ENCODE data around the gene TTC7B. TPM values are rescaled to one million over a fixed set of nuclear protein-coding genes. Genes with fewer than 3 reads are reported as not detected.

TTC7B gene
- total and polyA plus RNA-seq, 2 donors (not counting 3 experiments of a cell fraction or from before 2014, with no cell fraction given): 46.8 to 76.5 TPM

- H3K27ac ChIP-seq (ENCODE audit: insufficient read depth, low read depth, low read length): no peak overlapping the region
- ChIA-PET CTCF (interaction anchor here (0.8 to 1.1 kb wide), 2 partner anchors 147 to 150 kb away, joined by 4 read pairs; no protein-coding TSS in a partner anchor), POLR2A (no interaction called here)
- intact Hi-C loops (cut with micrococcal nuclease): no loop called here
- BruUV-seq (replicated peaks): no TSS peak
- H3K9me3 ChIP-seq (replicated peaks; ENCODE audit: control insufficient read depth, insufficient read depth, low read length): no peaks in the 10 kb centered on the region
- no peaks in the 10 kb centered on the region for H4K20me1 ChIP-seq (replicated peaks; ENCODE audit: control insufficient read depth, extremely low read depth, insufficient read depth, low read length)
- dilution Hi-C loops (cut with MboI; ENCODE audit: extremely low pct_ligation_motif_present, low sequenced_read_pairs): no loop called here
- no peak overlapping the region for H3K4me2 ChIP-seq (ENCODE audit: insufficient read depth, low read length)
- no peaks in the 10 kb centered on the region for H3K4me1 ChIP-seq (ENCODE audit: control insufficient read depth, extremely low read depth, insufficient read depth, low read length)
- H3K9ac ChIP-seq (replicated peaks; ENCODE audit: extremely low read depth, insufficient read depth, low read length): no peak overlapping the region
- H3K36me3 ChIP-seq (ENCODE audit: control insufficient read depth in 2 of 2, extremely low read depth in 1 of 2, insufficient read depth in 2 of 2, low read length in 2 of 2): no peaks in the 10 kb centered on the region
- FAIRE-seq (no peak), DNase-seq (ENCODE audit: low read depth, low spot score) (no peak)
- no peak for TF ChIP-seq EZH2 (IDR thresholded peaks at IDR 0.05; ENCODE audit: borderline replicate concordance, low read depth, low read length, severe bottlenecking)
- TF ChIP-seq MYC (IDR thresholded peaks at IDR 0.05; ENCODE audit: low read depth, low read length): no peak
- no peak for TF ChIP-seq JUN (IDR thresholded peaks at IDR 0.05; ENCODE audit: borderline replicate concordance, insufficient read depth, insufficient read length, low read depth)
- no peak for TF ChIP-seq GATA2 (IDR thresholded peaks at IDR 0.05; ENCODE audit: insufficient read depth, insufficient read length, low read depth, low read length)
- TF ChIP-seq POLR2AphosphoS5 (IDR thresholded peaks at IDR 0.05; ENCODE audit: insufficient read depth, low read depth, low read length): no peak
- TF ChIP-seq FOS (IDR thresholded peaks at IDR 0.05; ENCODE audit: borderline replicate concordance, insufficient read depth, low read length): no peak
- no peak for TF ChIP-seq MAX (IDR thresholded peaks at IDR 0.05; ENCODE audit: insufficient read depth, insufficient read length)
- TF ChIP-seq CTCF (IDR thresholded peaks at IDR 0.05; ENCODE audit: extremely low read depth in 1 of 2, insufficient read depth in 1 of 2, low read depth in 1 of 2, low read length in 2 of 2): no peak
- TF ChIP-seq POLR2A (IDR thresholded peaks at IDR 0.05; ENCODE audit: low read depth, low read length): no peak
- no peaks in the 10 kb centered on the region for H3K27me3 ChIP-seq (ENCODE audit: control insufficient read depth in 2 of 2, insufficient read depth in 2 of 2, low read length in 2 of 2)
- H2AFZ ChIP-seq (ENCODE audit: low read depth, low read length): no peak overlapping the region
- no peaks in the 10 kb centered on the region for H3K9me1 ChIP-seq (replicated peaks; ENCODE audit: control insufficient read depth, extremely low read depth, insufficient read depth, low read length)
- no peaks in the 10 kb centered on the region for H3K79me2 ChIP-seq (ENCODE audit: control insufficient read depth, insufficient read depth, low read length)
- no peak overlapping the region for H3K4me3 ChIP-seq (replicated peaks in 1 of 3; ENCODE audit: insufficient read depth in 1 of 3, low read depth in 1 of 3, low read length in 3 of 3)
These were observed 269.5 kb downstream of the TTC7B start for GRCh38 chr14:90546767-90547166.

Measured in endothelial cell of umbilical vein (primary cell).